Osteocyte (in vitro differentiated cells): ENCODE results near the gene VPS13D. TPM values are rescaled to one million over a fixed set of nuclear protein-coding genes. Genes with fewer than 3 reads are reported as not detected.
"Not testable (repeated sequence)": the region's sequence is repeated elsewhere in the genome, so short reads cannot be mapped to it uniquely, and the experiment has no call there.

Experiments used
- DNase-seq: peaks from one replicate; pipeline ENCODE4 v3.0.0; 2021; ENCODE audit warnings: mixed read lengths; ENCODE audit not compliant: unreplicated experiment; ENCODE audit errors: extremely low spot score
- H3K27ac Mint-ChIP-seq: one replicate; pipeline ENCODE4 v1.8.0; 2021; ENCODE audit warnings: mild to moderate bottlenecking, mixed read lengths; ENCODE audit not compliant: unreplicated experiment
- H3K27me3 Mint-ChIP-seq: one replicate; pipeline ENCODE4 v1.8.0; 2021; ENCODE audit warnings: mixed read lengths; ENCODE audit not compliant: unreplicated experiment
- H3K36me3 Mint-ChIP-seq: one replicate; pipeline ENCODE4 v1.8.0; 2021; ENCODE audit warnings: mixed read lengths; ENCODE audit not compliant: unreplicated experiment
- H3K4me1 Mint-ChIP-seq: one replicate; pipeline ENCODE4 v1.8.0; 2021; ENCODE audit warnings: mixed read lengths; ENCODE audit not compliant: unreplicated experiment
- H3K4me3 Mint-ChIP-seq: one replicate; pipeline ENCODE4 v1.8.0; 2021; ENCODE audit warnings: mild to moderate bottlenecking, moderate library complexity, mixed read lengths; ENCODE audit not compliant: unreplicated experiment
- H3K9me3 Mint-ChIP-seq: one replicate; pipeline ENCODE4 v1.8.0; 2021; ENCODE audit warnings: mixed read lengths; ENCODE audit not compliant: unreplicated experiment
- CTCF ChIP-seq: fragments of 200-600 bp; sonication (generic); IDR thresholded peaks from 2 replicates; pipeline ENCODE4 v1.5.0; 2021; ENCODE audit warnings: antibody characterized with exemption, mild to moderate bottlenecking, moderate library complexity
- total RNA-seq: library from RNA; stranded (reverse); gene quantifications from 2 replicates; pipeline ENCODE4 v1.2.1, GENCODE V29; 2021

The VPS13D gene
- total RNA-seq, 1 donor from 2014 or later, result 41.1 TPM

- Mint-ChIP-seq H3K27me3 (no peaks in the 10 kb centered on the region), H3K9me3 (no peaks in the 10 kb centered on the region), H3K27ac (no peak overlapping the region), H3K36me3 (peaks cover 2% of the 10 kb centered on the region), H3K4me1 (peaks cover 15% of the 10 kb centered on the region), H3K4me3 (no peak overlapping the region)
- DNase-seq, result no peak
- no peak for TF ChIP-seq CTCF
Observed at GRCh38 chr1:12521096-12521495, 291.3 kb downstream of the VPS13D start.

GRCh38 chr1:12522780-12523179 is 292.9 kb downstream of the VPS13D start:
- not testable (repeated sequence) for H3K27me3 Mint-ChIP-seq, DNase-seq, H3K9me3 Mint-ChIP-seq, H3K36me3 Mint-ChIP-seq, H3K4me3 Mint-ChIP-seq, H3K27ac Mint-ChIP-seq
- H3K4me1 Mint-ChIP-seq, result peaks cover 15% of the 10 kb centered on the region

- no peak overlapping the region for H3K4me3 Mint-ChIP-seq
- no peaks in the 10 kb centered on the region for H3K27me3 Mint-ChIP-seq
- DNase-seq, result no peak
- peaks cover 10% of the 10 kb centered on the region for H3K4me1 Mint-ChIP-seq
- no peak for TF ChIP-seq CTCF
- no peaks in the 10 kb centered on the region for H3K9me3 Mint-ChIP-seq
- no peak overlapping the region for H3K27ac Mint-ChIP-seq
- peaks cover 2% of the 10 kb centered on the region for H3K36me3 Mint-ChIP-seq
Observed at GRCh38 chr1:12524266-12524665, 294.4 kb downstream of the VPS13D start.

- no peak for DNase-seq
- Mint-ChIP-seq H3K4me1 (peaks cover 10% of the 10 kb centered on the region), H3K36me3 (no peaks in the 10 kb centered on the region), H3K9me3 (no peaks in the 10 kb centered on the region), H3K4me3 (no peak overlapping the region), H3K27ac (peak overlapping the region; percentile 86), H3K27me3 (no peaks in the 10 kb centered on the region)
- TF ChIP-seq CTCF, result no peak
Observed at GRCh38 chr1:12525311-12526181, 295.7 kb downstream of the VPS13D start.

GRCh38 chr1:12527564-12527963 is 297.7 kb downstream of the VPS13D start:
- Mint-ChIP-seq H3K36me3 (no peaks in the 10 kb centered on the region), H3K4me1 (peaks cover 10% of the 10 kb centered on the region), H3K27me3 (no peaks in the 10 kb centered on the region), H3K27ac (no peak overlapping the region), H3K4me3 (no peak overlapping the region), H3K9me3 (no peaks in the 10 kb centered on the region)
- DNase-seq, result no peak
- no peak for TF ChIP-seq CTCF
